ENCODE data around the gene THPO.

DNA sequence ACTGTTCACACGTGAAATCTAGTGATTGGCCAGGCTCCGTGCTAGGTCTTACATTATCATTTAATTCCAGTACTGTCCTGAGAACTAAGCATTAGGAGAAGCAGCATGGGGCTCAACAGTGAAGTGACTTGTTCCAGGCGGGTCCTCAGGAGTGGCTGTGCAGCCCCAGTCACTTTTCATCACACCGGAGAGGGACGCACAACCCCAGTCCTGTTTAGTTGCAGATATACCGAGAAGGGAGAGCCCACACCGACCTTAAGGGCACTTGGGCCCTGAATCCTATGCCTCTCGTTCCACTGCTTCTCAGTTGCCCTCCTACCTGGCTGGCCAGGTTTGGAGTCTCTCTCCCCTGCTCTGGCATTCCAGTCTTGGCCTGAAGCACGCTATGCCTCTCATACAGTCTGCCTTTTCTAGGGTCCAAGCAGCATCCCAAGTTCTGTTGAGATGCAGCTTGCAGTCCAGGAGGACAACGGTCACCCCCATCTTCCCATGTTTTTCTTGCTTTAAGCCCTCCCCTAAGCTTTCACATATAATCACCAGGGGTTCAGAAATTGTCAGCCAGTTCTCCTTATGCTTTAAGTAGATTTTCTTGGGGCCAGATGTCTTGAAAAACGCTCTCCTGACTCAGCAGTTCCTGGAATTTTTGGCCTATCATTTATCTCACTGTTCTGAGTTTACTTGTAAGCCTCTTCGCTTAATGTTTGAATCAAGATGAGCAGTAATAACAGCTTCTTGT lies 30.5 kb downstream of the THPO start:
- TF ChIP-seq YY1 (IDR thresholded peaks at IDR 0.05; ENCODE audit: low read depth): no peak
- TF ChIP-seq, protein P1, sequence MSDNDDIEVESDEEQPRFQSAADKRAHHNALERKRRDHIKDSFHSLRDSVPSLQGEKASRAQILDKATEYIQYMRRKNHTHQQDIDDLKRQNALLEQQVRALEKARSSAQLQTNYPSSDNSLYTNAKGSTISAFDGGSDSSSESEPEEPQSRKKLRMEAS (IDR thresholded peaks at IDR 0.05): no peak
- no peak for TF ChIP-seq REST (IDR thresholded peaks at IDR 0.05; ENCODE audit: low read depth)
- TF ChIP-seq CEBPB (IDR thresholded peaks at IDR 0.05): no peak
- no peak for TF ChIP-seq RAD21 (IDR thresholded peaks at IDR 0.05; ENCODE audit: low read depth)
- TF ChIP-seq TAF1 (IDR thresholded peaks at IDR 0.05; ENCODE audit: low read depth): no peak
- TF ChIP-seq EP300 (IDR thresholded peaks at IDR 0.05; ENCODE audit: borderline replicate concordance): no peak
